Activated naive CD8-positive, alpha-beta T cell treated with anti-CD3 and anti-CD28 coated beads, Interleukin-2, amount 10 ng/mL, durations not matched to agents 7 days and 5 days (primary cell): ENCODE results near the gene PCSK5. TPM values are rescaled to one million over a fixed set of nuclear protein-coding genes. Genes with fewer than 3 reads are reported as not detected.

Experiments used
- ATAC-seq: fragments of 150-1000 bp; cut with Tn5 transposase; one replicate; pipeline ENCODE4 v1.10.0; 2021; ENCODE audit warnings: low read depth, moderate library complexity
- POLR2A ChIA-PET: fragments of 350-600 bp; sonication (Branson Sonifier 250); formaldehyde crosslinking; loops from one replicate; lab custom pipeline; 2021; ENCODE audit warnings: antibody characterized with exemption; lab: Charles Lee
- DNase-seq: peaks from one replicate; pipeline ENCODE4 v3.0.0; 2021
- H3K27ac Mint-ChIP-seq: one replicate; pipeline ENCODE4 v1.8.0; 2022; ENCODE audit warnings: mild to moderate bottlenecking, mixed read lengths
- H3K27me3 Mint-ChIP-seq: one replicate; pipeline ENCODE4 v1.8.0; 2022; ENCODE audit warnings: mild to moderate bottlenecking, moderate library complexity, mixed read lengths
- H3K36me3 Mint-ChIP-seq: one replicate; pipeline ENCODE4 v1.8.0; 2021; ENCODE audit warnings: mild to moderate bottlenecking, mixed read lengths
- H3K4me1 Mint-ChIP-seq: one replicate; pipeline ENCODE4 v1.8.0; 2021; ENCODE audit warnings: mixed read lengths
- H3K4me3 Mint-ChIP-seq: one replicate; pipeline ENCODE4 v1.8.0; 2022; ENCODE audit warnings: mild to moderate bottlenecking, moderate library complexity, mixed read lengths
- H3K9me3 Mint-ChIP-seq: one replicate; pipeline ENCODE4 v1.8.0; 2021; ENCODE audit warnings: mixed read lengths
- total RNA-seq, 2 experiments: library from RNA; stranded (reverse); gene quantifications; one replicate each; pipeline ENCODE4 v1.2.3, GENCODE V29; 2021

The PCSK5 gene
- total RNA-seq, 2 experiments from 2014 or later = 6.0 to 7.1 TPM

GRCh38 chr9:75870450-75870849 lies 20.0 kb upstream of the PCSK5 start:
- Mint-ChIP-seq H3K4me1 (peaks cover 4% of the 10 kb centered on the region), H3K27ac (no peak overlapping the region), H3K9me3 (no peaks in the 10 kb centered on the region), H3K4me3 (no peak overlapping the region), H3K27me3 (no peaks in the 10 kb centered on the region), H3K36me3 (no peaks in the 10 kb centered on the region)
- DNase-seq (no peak), ATAC-seq (no peak)
- POLR2A ChIA-PET = no interaction called here

- Mint-ChIP-seq H3K27me3 (no peaks in the 10 kb centered on the region), H3K9me3 (no peaks in the 10 kb centered on the region), H3K27ac (no peak overlapping the region), H3K4me3 (no peak overlapping the region), H3K36me3 (no peaks in the 10 kb centered on the region), H3K4me1 (peaks cover 4% of the 10 kb centered on the region)
- ATAC-seq = no peak
- POLR2A ChIA-PET = no interaction called here
- no peak for DNase-seq
Observed at GRCh38 chr9:75871624-75872023, 18.8 kb upstream of the PCSK5 start.

- no peaks in the 10 kb centered on the region for H3K36me3 Mint-ChIP-seq
- POLR2A ChIA-PET = no interaction called here
- DNase-seq = no peak
- H3K9me3 Mint-ChIP-seq = peaks cover 1% of the 10 kb centered on the region
- H3K27ac Mint-ChIP-seq = no peak overlapping the region
- H3K4me1 Mint-ChIP-seq = peaks cover 2% of the 10 kb centered on the region
- peaks cover 2% of the 10 kb centered on the region for H3K27me3 Mint-ChIP-seq
- no peak for ATAC-seq
- H3K4me3 Mint-ChIP-seq = no peak overlapping the region
Observed at GRCh38 chr9:75873712-75874111, 16.8 kb upstream of the PCSK5 start.

GRCh38 chr9:75876999-75877640 lies 13.4 kb upstream of the PCSK5 start:
- POLR2A ChIA-PET = no interaction called here
- ATAC-seq (no peak), DNase-seq (no peak)
- H3K4me3 Mint-ChIP-seq = no peak overlapping the region
- H3K27me3 Mint-ChIP-seq = peaks cover 7% of the 10 kb centered on the region
- H3K4me1 Mint-ChIP-seq = no peaks in the 10 kb centered on the region
- H3K27ac Mint-ChIP-seq = no peak overlapping the region
- peaks cover 1% of the 10 kb centered on the region for H3K9me3 Mint-ChIP-seq
- H3K36me3 Mint-ChIP-seq = no peaks in the 10 kb centered on the region

- Mint-ChIP-seq H3K4me1 (no peaks in the 10 kb centered on the region), H3K4me3 (no peak overlapping the region), H3K36me3 (no peaks in the 10 kb centered on the region), H3K27me3 (peaks cover 7% of the 10 kb centered on the region), H3K9me3 (peaks cover 1% of the 10 kb centered on the region), H3K27ac (no peak overlapping the region)
- ATAC-seq = no peak
- POLR2A ChIA-PET = no interaction called here
- DNase-seq = no peak
Observed at GRCh38 chr9:75878488-75878860, 12.0 kb upstream of the PCSK5 start.

GRCh38 chr9:75880618-75881017 lies 9.9 kb upstream of the PCSK5 start:
- Mint-ChIP-seq H3K27me3 (peaks cover 7% of the 10 kb centered on the region), H3K4me3 (no peak overlapping the region), H3K4me1 (no peaks in the 10 kb centered on the region), H3K27ac (no peak overlapping the region), H3K9me3 (peaks cover 1% of the 10 kb centered on the region), H3K36me3 (no peaks in the 10 kb centered on the region)
- POLR2A ChIA-PET = no interaction called here
- ATAC-seq (no peak), DNase-seq (no peak)

GRCh38 chr9:75881761-75882160 lies 8.7 kb upstream of the PCSK5 start:
- Mint-ChIP-seq H3K27ac (no peak overlapping the region), H3K36me3 (no peaks in the 10 kb centered on the region), H3K27me3 (peaks cover 7% of the 10 kb centered on the region), H3K9me3 (peaks cover 1% of the 10 kb centered on the region), H3K4me3 (no peak overlapping the region), H3K4me1 (no peaks in the 10 kb centered on the region)
- POLR2A ChIA-PET = no interaction called here
- DNase-seq (no peak), ATAC-seq (no peak)

- Mint-ChIP-seq H3K4me3 (no peak overlapping the region), H3K27me3 (no peaks in the 10 kb centered on the region), H3K4me1 (peaks cover 8% of the 10 kb centered on the region), H3K27ac (no peak overlapping the region), H3K36me3 (no peaks in the 10 kb centered on the region), H3K9me3 (no peaks in the 10 kb centered on the region)
- POLR2A ChIA-PET = no interaction called here
- DNase-seq (no peak), ATAC-seq (no peak)
Observed at GRCh38 chr9:75885652-75886051, 4.8 kb upstream of the PCSK5 start.

GRCh38 chr9:75889577-75889976 lies 896 bp upstream of the PCSK5 start:
- Mint-ChIP-seq H3K4me1 (peaks cover 29% of the 10 kb centered on the region), H3K36me3 (no peaks in the 10 kb centered on the region), H3K27me3 (no peaks in the 10 kb centered on the region), H3K4me3 (peak overlapping the region; percentile 90), H3K27ac (peak overlapping the region; percentile 86), H3K9me3 (no peaks in the 10 kb centered on the region)
- ATAC-seq (no peak), DNase-seq (no peak)
- POLR2A ChIA-PET = interaction anchor here (0.7 to 1.6 kb wide), 3 partner anchors 132 to 505 kb away, joined by 3 to 7 read pairs (median 3); partner anchors contain the start of gene RFK

- Mint-ChIP-seq H3K4me3 (peak overlapping the region; percentile 90), H3K4me1 (peaks cover 29% of the 10 kb centered on the region), H3K27me3 (no peaks in the 10 kb centered on the region), H3K9me3 (no peaks in the 10 kb centered on the region), H3K27ac (peak overlapping the region; percentile 86), H3K36me3 (no peaks in the 10 kb centered on the region)
- DNase-seq = peak; percentile 34
- peak; percentile 4 for ATAC-seq
- POLR2A ChIA-PET = interaction anchor here (0.6 to 1.6 kb wide), 6 partner anchors 24 to 801 kb away, joined by 3 to 7 read pairs (median 4); partner anchors contain the start of gene RFK
Observed at GRCh38 chr9:75889977-75890471, 449 bp upstream of the PCSK5 start.

GRCh38 chr9:75891277-75891741 lies 836 bp downstream of the PCSK5 start:
- peak overlapping the region; percentile 96 for H3K4me3 Mint-ChIP-seq
- H3K27me3 Mint-ChIP-seq = no peaks in the 10 kb centered on the region
- peak; percentile 7 for ATAC-seq
- DNase-seq = peak; percentile 63
- peaks cover 34% of the 10 kb centered on the region for H3K4me1 Mint-ChIP-seq
- H3K36me3 Mint-ChIP-seq = no peaks in the 10 kb centered on the region
- POLR2A ChIA-PET = interaction anchor here (0.6 to 1.3 kb wide), 2 partner anchors 52 to 289 kb away, joined by 4 to 5 read pairs; no protein-coding TSS in a partner anchor
- H3K27ac Mint-ChIP-seq = peak overlapping the region; percentile 81
- no peaks in the 10 kb centered on the region for H3K9me3 Mint-ChIP-seq

- H3K4me3 Mint-ChIP-seq = peak overlapping the region; percentile 96
- H3K36me3 Mint-ChIP-seq = no peaks in the 10 kb centered on the region
- H3K4me1 Mint-ChIP-seq = peaks cover 34% of the 10 kb centered on the region
- ATAC-seq (no peak), DNase-seq (peak; percentile 48)
- H3K9me3 Mint-ChIP-seq = no peaks in the 10 kb centered on the region
- H3K27me3 Mint-ChIP-seq = no peaks in the 10 kb centered on the region
- peak overlapping the region; percentile 81 for H3K27ac Mint-ChIP-seq
- POLR2A ChIA-PET = interaction anchor here (0.6 kb wide), 1 partner anchor 51 kb away, joined by 5 read pairs; no protein-coding TSS in a partner anchor
Observed at GRCh38 chr9:75891771-75892215, 1.3 kb downstream of the PCSK5 start.

GRCh38 chr9:75892216-75892911 lies 1.9 kb downstream of the PCSK5 start:
- Mint-ChIP-seq H3K36me3 (no peaks in the 10 kb centered on the region), H3K9me3 (no peaks in the 10 kb centered on the region), H3K27ac (no peak overlapping the region), H3K4me1 (peaks cover 34% of the 10 kb centered on the region), H3K4me3 (peak overlapping the region; percentile 96), H3K27me3 (no peaks in the 10 kb centered on the region)
- ATAC-seq = no peak
- DNase-seq = peak; percentile 43
- POLR2A ChIA-PET = no interaction called here
